ENCODE measurements around the gene COL24A1.
A peak's percentile ranks its signal among the peaks of the same experiment; 100 is the strongest.
"Not testable (repeated sequence)": the region's sequence is repeated elsewhere in the genome, so short reads cannot be mapped to it uniquely, and the experiment has no call there.

COL24A1 gene

GRCh38 chr1:85798419-85798818 lies 358.2 kb downstream of the COL24A1 start:
- no peak for DNase-seq

GRCh38 chr1:85777021-85777420 lies 379.6 kb downstream of the COL24A1 start:
- DNase-seq: not testable (repeated sequence)

- DNase-seq: no peak
Measured at GRCh38 chr1:85762804-85763203, 393.8 kb downstream of the COL24A1 start.

GRCh38 chr1:85756864-85757263 lies 399.7 kb downstream of the COL24A1 start:
- DNase-seq: no peak

GRCh38 chr1:85748120-85748519 lies 408.5 kb downstream of the COL24A1 start:
- no peak for DNase-seq

- DNase-seq: no peak
Measured at GRCh38 chr1:85746777-85747176, 409.8 kb downstream of the COL24A1 start.

GRCh38 chr1:85743814-85744213 lies 412.8 kb downstream of the COL24A1 start:
- DNase-seq: no peak

GRCh38 chr1:85734931-85735330 lies 421.6 kb downstream of the COL24A1 start:
- no peak for DNase-seq

GRCh38 chr1:85718678-85719340 lies 437.8 kb downstream of the COL24A1 start:
- no peak for DNase-seq

GRCh38 chr1:85714418-85715114 lies 442.0 kb downstream of the COL24A1 start:
- not testable (repeated sequence) for DNase-seq

- DNase-seq: no peak
Measured at GRCh38 chr1:85708829-85709227, 447.7 kb downstream of the COL24A1 start.

- DNase-seq: peak; percentile 90
Measured at GRCh38 chr1:85707990-85708828, 448.4 kb downstream of the COL24A1 start, which contains the start of gene ZNHIT6. TSS of gene ZNHIT6 (minus strand) at chr1:85708433. CDS start at chr1:85708284, 149 bp downstream.

- no peak for DNase-seq
Measured at GRCh38 chr1:85707267-85707989, 449.1 kb downstream of the COL24A1 start.

GRCh38 chr1:85705940-85706339 lies 450.6 kb downstream of the COL24A1 start:
- no peak for DNase-seq

- no peak for DNase-seq
Measured at GRCh38 chr1:85700422-85700821, 456.1 kb downstream of the COL24A1 start.

GRCh38 chr1:85697895-85698294 lies 458.7 kb downstream of the COL24A1 start:
- no peak for DNase-seq

- peak; percentile 3 for DNase-seq
Measured at GRCh38 chr1:85692730-85693314, 463.8 kb downstream of the COL24A1 start.

GRCh38 chr1:85689775-85690404 lies 466.7 kb downstream of the COL24A1 start:
- DNase-seq: no peak

GRCh38 chr1:85683292-85684025 lies 473.1 kb downstream of the COL24A1 start:
- DNase-seq: no peak

GRCh38 chr1:85681087-85681486 lies 475.5 kb downstream of the COL24A1 start:
- DNase-seq: no peak

Data from suppressor macrophage treated with lipopolysaccharide for 4 hours (primary cell).